ENCODE results near the gene GRIP2. TPM values are rescaled to one million over a fixed set of nuclear protein-coding genes. Genes with fewer than 3 reads are reported as not detected.

The GRIP2 gene
- total RNA-seq, 4 donors from 2014 or later: 0.77 to 8.0 (median 2.1) TPM

DNA sequence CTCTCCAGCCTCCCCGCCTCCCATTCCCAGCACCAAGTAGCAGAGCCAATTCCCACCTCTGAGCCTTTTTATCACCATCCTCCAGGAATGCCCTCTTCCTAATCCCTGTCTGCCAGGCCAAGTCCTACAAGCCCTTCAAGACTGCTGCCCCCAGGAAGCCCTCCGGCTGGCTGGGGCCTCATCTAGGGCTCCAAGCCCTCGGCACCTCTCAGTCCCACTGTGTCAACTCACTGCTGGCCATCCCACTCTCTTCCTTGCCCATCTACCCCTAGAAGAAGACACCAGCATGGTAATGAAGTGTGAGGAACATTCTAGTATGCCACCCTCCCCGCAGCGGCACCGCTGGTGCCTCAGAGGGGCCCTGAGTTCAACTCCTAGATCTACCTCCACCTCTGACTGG is 10.0 kb upstream of the GRIP2 start:
- H3K36me3 ChIP-seq: no peaks in the 10 kb centered on the region
- H3K9me3 ChIP-seq: no peaks in the 10 kb centered on the region
- no peak overlapping the region for H3K27ac ChIP-seq
- TF ChIP-seq POLR2A (IDR thresholded peaks at IDR 0.05): no peak
- TF ChIP-seq, protein P1, sequence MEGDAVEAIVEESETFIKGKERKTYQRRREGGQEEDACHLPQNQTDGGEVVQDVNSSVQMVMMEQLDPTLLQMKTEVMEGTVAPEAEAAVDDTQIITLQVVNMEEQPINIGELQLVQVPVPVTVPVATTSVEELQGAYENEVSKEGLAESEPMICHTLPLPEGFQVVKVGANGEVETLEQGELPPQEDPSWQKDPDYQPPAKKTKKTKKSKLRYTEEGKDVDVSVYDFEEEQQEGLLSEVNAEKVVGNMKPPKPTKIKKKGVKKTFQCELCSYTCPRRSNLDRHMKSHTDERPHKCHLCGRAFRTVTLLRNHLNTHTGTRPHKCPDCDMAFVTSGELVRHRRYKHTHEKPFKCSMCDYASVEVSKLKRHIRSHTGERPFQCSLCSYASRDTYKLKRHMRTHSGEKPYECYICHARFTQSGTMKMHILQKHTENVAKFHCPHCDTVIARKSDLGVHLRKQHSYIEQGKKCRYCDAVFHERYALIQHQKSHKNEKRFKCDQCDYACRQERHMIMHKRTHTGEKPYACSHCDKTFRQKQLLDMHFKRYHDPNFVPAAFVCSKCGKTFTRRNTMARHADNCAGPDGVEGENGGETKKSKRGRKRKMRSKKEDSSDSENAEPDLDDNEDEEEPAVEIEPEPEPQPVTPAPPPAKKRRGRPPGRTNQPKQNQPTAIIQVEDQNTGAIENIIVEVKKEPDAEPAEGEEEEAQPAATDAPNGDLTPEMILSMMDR (IDR thresholded peaks at IDR 0.05): no peak
- intact Hi-C loops (cut with DNase I; ENCODE audit: low total_unique reads): no loop called here
- no peak for DNase-seq
- no peaks in the 10 kb centered on the region for H3K27me3 ChIP-seq
- no peak overlapping the region for H3K4me3 ChIP-seq
- no peaks in the 10 kb centered on the region for H3K4me1 ChIP-seq

DNA sequence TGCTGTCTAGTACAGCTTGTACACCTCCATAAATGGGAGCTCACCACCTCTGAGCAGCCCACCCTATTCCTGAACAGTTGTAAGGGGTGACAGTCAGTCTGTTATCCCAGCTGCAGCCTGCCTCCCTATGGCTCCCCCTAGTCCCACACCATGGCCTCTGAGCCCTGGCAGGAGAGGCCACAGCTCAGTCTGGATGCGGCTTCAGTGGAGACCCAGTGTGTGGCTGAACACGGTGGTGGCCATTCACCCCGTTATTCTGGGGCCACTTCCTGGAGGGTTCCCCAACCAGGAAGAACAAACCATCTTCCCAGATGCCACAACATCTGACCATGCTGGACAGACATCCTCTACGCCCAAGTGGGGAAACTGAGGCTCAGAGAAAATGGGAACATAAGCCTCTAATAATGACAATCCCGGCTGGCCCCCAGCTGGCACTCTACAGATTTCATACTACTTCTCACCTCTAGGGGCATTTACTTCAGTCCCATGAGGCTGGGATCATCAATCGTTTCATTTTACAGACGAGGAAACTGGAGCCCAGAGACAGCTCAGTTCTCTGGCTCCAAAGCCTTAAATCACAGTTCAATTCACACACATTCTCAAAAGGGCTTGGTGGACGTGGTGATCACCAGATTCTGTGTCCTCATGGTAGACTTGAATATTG is 9.2 kb upstream of the GRIP2 start:
- H3K36me3 ChIP-seq: no peaks in the 10 kb centered on the region
- no peaks in the 10 kb centered on the region for H3K4me1 ChIP-seq
- H3K9me3 ChIP-seq: no peaks in the 10 kb centered on the region
- H3K27me3 ChIP-seq: no peaks in the 10 kb centered on the region
- H3K27ac ChIP-seq: no peak overlapping the region
- intact Hi-C loops (cut with DNase I; ENCODE audit: low total_unique reads): no loop called here
- no peak for DNase-seq
- TF ChIP-seq, protein P1 (IDR thresholded peaks at IDR 0.05): no peak
- TF ChIP-seq POLR2A (IDR thresholded peaks at IDR 0.05): no peak
- no peak overlapping the region for H3K4me3 ChIP-seq

DNA sequence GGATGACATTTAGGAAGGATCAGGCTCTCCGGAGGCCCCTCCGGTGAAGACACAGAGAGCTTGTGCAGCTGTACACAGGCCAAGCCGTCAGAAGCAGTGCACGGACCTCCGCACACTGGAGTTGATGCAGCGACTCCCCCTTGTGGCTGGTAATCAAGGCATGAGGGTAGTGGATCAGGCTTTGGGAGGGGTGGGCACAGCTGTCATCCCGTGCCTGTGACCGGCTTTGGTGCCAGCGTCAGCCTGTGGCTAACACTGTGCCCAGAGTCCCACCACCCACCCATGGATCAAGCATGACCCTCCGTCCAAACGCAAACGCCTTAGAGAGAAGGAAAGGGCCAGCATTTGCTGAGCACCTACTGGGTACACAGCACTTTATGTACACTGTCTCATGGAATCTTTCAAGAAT is 8.2 kb upstream of the GRIP2 start:
- no peak for TF ChIP-seq POLR2A (IDR thresholded peaks at IDR 0.05)
- TF ChIP-seq, protein P1 (IDR thresholded peaks at IDR 0.05): peak; percentile 55 to 80 (median 77)
- no peak overlapping the region for H3K27ac ChIP-seq
- H3K27me3 ChIP-seq: no peaks in the 10 kb centered on the region
- intact Hi-C loops (cut with DNase I; ENCODE audit: low total_unique reads): no loop called here
- H3K9me3 ChIP-seq: no peaks in the 10 kb centered on the region
- peak; percentile 73 to 78 for DNase-seq
- H3K36me3 ChIP-seq: no peaks in the 10 kb centered on the region
- H3K4me1 ChIP-seq: no peaks in the 10 kb centered on the region
- H3K4me3 ChIP-seq: no peak overlapping the region

DNA sequence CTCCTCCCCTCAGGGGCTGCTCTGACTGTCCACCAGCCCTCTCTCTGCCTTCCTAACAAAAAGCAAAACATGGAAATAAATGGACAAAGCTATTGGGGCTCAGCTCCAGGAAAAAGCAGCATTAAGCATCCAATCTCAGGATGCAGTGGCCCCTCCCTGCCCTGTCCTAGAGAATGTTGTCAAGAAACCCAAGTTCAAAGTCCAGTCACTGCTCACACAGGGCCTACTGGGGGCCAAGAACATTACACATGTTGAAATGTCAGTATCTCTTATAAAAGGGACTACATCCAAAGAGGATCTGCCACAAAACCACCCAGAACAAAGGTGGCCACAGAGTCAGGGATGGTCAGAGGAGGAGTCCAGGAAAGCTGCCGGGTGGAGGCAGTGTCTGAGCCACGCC is 7.6 kb upstream of the GRIP2 start:
- intact Hi-C loops (cut with DNase I; ENCODE audit: low total_unique reads): no loop called here
- no peak for DNase-seq
- no peak overlapping the region for H3K4me3 ChIP-seq
- no peaks in the 10 kb centered on the region for H3K27me3 ChIP-seq
- no peak overlapping the region for H3K27ac ChIP-seq
- TF ChIP-seq, protein P1 (IDR thresholded peaks at IDR 0.05): no peak
- TF ChIP-seq POLR2A (IDR thresholded peaks at IDR 0.05): no peak
- no peaks in the 10 kb centered on the region for H3K4me1 ChIP-seq
- no peaks in the 10 kb centered on the region for H3K9me3 ChIP-seq
- H3K36me3 ChIP-seq: no peaks in the 10 kb centered on the region

DNA sequence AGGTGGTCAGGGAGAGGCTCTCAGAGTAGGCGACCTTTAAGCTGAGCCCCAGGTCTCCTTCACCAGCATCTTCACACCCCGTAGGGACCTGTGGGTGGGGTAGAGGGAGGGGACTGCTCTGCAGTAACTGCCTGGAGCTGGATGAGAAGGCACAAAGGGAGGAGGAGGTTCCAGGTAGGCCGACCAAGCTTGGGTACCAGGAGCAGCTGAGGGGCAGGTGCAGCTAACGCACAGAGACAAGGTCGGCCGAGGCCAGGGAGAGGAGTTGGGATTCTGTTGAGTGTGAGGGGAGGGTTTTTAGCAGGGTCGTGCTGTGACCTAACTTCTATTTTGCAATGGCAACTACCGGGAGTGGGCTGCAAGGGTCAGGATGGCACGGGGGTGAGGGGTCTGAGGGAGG is 5.9 kb upstream of the GRIP2 start:
- no peak overlapping the region for H3K4me3 ChIP-seq
- H3K4me1 ChIP-seq: no peaks in the 10 kb centered on the region
- DNase-seq: no peak
- intact Hi-C loops (cut with DNase I; ENCODE audit: low total_unique reads): no loop called here
- H3K9me3 ChIP-seq: no peaks in the 10 kb centered on the region
- no peaks in the 10 kb centered on the region for H3K36me3 ChIP-seq
- no peak for TF ChIP-seq POLR2A (IDR thresholded peaks at IDR 0.05)
- TF ChIP-seq, protein P1 (IDR thresholded peaks at IDR 0.05): no peak
- no peaks in the 10 kb centered on the region for H3K27me3 ChIP-seq
- H3K27ac ChIP-seq: no peak overlapping the region
